Liver (tissue), 3 donors: ENCODE data around the gene PITRM1.

ENCODE experiments used
- EGR1 ChIP-seq, 2 donors: IDR thresholded peaks; 2 replicates each; pipeline ENCODE4 v1.6.1; 2016 to 2018; ENCODE audit warnings: antibody characterized with exemption in 2 of 2, low read depth in 2 of 2
- RAD21 ChIP-seq, 2 donors: IDR thresholded peaks; 2 replicates each; pipeline ENCODE4 v1.6.1; 2016; ENCODE audit warnings: antibody characterized with exemption in 2 of 2, mild to moderate bottlenecking in 2 of 2
- TF ChIP-seq, protein P1 (sequence below): fragments of 150-350 bp; IDR thresholded peaks from 2 replicates; pipeline ENCODE4 v1.5.1; 2017; ENCODE audit warnings: improper control_type of control experiment, low read depth, low read length; ENCODE audit not compliant: missing input control
- donor health status: healthy.
- donor health status: healthy.

- TF ChIP-seq RAD21 (IDR thresholded peaks at IDR 0.05) (no peak), EGR1 (IDR thresholded peaks at IDR 0.05; ENCODE audit: low read depth in 2 of 2) (no peak)
- TF ChIP-seq, protein P1, sequence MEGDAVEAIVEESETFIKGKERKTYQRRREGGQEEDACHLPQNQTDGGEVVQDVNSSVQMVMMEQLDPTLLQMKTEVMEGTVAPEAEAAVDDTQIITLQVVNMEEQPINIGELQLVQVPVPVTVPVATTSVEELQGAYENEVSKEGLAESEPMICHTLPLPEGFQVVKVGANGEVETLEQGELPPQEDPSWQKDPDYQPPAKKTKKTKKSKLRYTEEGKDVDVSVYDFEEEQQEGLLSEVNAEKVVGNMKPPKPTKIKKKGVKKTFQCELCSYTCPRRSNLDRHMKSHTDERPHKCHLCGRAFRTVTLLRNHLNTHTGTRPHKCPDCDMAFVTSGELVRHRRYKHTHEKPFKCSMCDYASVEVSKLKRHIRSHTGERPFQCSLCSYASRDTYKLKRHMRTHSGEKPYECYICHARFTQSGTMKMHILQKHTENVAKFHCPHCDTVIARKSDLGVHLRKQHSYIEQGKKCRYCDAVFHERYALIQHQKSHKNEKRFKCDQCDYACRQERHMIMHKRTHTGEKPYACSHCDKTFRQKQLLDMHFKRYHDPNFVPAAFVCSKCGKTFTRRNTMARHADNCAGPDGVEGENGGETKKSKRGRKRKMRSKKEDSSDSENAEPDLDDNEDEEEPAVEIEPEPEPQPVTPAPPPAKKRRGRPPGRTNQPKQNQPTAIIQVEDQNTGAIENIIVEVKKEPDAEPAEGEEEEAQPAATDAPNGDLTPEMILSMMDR, result no peak
Measured at GRCh38 chr10:3196482-3196881, 23.9 kb upstream of the PITRM1 start.
